Measurements from ENCODE around the gene ART4.

GRCh38 chr12:14858513-14858912, 15.2 kb upstream of the ART4 start:
- TF ChIP-seq CTCF (conservative IDR thresholded peaks at IDR 0.05 in 1 of 2, IDR thresholded peaks at IDR 0.05 in 1 of 2; ENCODE audit: extremely low read depth in 1 of 2, insufficient read depth in 1 of 2, low read depth in 1 of 2, low read length in 2 of 2) (no peak), EZH2 (IDR thresholded peaks at IDR 0.05; ENCODE audit: borderline replicate concordance, low read length) (no peak)

Measured in mammary epithelial cell (primary cell).